GM19240 (cell line): Measurements from ENCODE around the gene SYNDIG1.

Source experiments
- DNase-seq: peaks from one replicate; pipeline ENCODE4 v3.0.0; 2011; ENCODE audit warnings: low spot score; ENCODE audit not compliant: insufficient read length

SYNDIG1 gene

GRCh38 chr20:24469116-24469893, at the start of gene SYNDIG1:
Gene SYNDIG1 (plus strand): TSS chr20:24469629. CDS start chr20:24543098, 73,469 bp downstream.
- DNase-seq: no peak

GRCh38 chr20:24419786-24420185, 49.6 kb upstream of the SYNDIG1 start:
- DNase-seq: no peak

DNA sequence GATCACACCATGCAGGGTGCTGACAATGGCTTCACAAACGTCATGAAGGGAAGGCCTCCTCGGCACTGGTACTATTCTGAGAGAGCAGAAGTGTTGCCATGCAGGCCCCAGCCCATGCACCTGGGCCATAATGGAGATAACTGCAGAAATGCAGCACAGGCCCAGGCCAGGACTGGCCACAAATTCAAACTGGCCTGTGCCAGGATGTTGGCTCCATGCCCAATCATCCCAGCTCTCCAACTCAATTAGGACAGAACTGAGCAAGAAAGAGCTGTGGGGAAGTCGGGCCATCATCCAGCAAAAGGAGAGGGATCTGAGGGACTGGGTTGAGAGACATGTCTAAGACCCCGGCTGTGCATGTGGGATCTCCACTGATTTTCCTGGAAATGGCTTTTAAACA, 48.9 kb upstream of the SYNDIG1 start:
- no peak for DNase-seq

GRCh38 chr20:24421071-24421470, 48.4 kb upstream of the SYNDIG1 start:
- no peak for DNase-seq

DNA sequence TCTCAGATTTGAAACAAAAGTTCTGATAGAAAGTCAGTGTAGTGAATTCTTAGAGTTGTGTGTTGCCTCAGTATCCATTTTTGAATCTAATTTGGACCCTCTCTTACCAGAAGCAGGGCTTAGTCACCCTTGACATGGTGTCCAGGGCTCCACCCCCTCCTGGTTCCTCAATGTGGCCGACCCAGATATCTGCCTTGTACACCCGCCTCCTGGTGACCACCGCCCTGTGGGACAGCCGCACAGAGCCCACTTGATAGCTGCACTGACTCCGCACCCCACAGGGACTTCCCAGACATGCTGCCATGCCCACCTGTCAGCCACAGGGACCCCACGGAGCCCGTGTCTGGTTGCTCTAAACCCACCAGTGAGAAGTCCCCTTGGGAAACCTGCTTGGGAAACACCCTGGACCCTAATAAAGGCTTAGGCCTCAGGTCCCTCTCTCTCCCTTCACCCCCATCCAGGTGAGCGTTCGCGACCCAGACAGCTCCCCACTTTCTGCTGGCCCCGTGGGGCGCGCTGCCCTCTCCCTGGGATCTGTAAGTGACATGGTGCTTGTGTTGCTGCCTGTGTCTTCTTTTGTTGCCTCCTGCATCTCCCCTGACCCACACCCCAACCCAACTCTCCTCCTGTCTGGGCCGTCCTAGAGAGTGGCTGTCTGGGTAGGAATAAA, 47.2 kb upstream of the SYNDIG1 start:
- DNase-seq: no peak

DNA sequence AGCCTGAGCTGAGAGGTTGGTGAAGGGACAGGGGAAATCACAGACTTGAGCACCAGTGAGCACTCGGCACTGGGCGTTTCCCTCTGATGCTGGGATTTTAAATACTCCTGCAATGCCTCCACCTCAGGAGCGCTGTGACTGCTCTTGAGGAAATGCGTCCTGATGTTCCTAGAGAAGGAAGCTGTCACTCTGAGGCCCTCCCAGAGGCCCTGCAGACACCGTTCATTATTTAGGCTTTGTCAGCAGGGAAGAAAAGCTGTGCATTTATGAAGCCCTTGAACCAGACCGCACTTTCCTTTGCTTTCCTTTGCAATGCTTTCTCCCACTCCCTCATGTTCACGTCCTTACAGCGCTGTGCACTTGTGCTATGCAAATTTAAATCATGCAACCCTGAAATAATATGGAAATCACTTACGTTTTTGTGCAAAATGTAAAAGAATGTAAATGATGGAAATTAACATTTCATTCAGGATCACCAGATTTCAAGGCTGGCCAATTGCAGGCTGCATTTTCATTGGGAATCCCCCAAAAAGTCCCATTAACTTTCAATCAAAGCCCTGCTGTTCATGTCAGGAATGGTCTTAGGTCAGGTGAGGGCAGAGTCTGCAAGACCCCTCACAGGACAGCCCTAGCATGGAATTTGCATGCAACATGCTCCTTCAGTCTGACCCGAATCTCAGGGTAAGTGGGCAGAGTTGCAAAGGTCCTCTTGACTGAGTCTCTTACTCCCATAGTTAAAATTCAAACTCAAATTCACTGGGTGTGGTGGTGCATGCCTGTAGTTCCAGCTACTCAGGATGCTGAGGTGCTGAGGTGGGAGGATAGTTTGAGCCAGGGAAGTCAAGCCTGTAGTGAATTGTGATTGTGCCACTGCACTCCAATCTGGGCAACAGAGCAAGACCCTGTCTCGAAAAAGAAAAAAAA, 45.8 kb upstream of the SYNDIG1 start:
- DNase-seq: no peak

DNA sequence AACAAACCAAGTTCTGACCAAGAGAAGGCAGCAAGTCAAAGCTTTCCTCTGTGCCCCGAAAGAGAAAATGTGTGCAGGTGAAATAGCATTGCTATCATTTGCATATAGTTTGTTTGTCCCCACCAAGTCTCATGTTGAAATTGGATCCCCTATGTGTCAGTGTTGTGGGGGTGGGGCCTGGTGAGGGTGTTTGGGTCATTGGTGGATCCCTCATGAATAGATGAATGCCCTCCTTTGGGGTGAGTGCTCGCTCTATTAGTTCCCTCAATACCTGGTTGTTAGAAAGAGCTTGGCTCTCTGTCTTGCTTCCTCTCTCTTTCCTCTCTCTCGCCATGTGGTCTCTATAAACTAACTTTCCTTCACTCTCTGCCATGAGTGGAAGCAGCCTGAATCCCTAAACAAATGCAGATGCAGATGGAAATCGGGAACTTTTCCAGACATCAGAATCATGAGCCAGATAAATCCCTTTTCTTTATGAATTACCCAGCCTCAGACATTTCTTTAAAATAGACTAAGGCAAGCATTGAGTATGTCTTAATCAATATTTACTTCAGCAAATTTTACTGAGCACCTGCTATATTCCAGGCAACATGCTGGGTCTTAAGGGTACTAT, 43.8 kb upstream of the SYNDIG1 start:
- no peak for DNase-seq

DNA sequence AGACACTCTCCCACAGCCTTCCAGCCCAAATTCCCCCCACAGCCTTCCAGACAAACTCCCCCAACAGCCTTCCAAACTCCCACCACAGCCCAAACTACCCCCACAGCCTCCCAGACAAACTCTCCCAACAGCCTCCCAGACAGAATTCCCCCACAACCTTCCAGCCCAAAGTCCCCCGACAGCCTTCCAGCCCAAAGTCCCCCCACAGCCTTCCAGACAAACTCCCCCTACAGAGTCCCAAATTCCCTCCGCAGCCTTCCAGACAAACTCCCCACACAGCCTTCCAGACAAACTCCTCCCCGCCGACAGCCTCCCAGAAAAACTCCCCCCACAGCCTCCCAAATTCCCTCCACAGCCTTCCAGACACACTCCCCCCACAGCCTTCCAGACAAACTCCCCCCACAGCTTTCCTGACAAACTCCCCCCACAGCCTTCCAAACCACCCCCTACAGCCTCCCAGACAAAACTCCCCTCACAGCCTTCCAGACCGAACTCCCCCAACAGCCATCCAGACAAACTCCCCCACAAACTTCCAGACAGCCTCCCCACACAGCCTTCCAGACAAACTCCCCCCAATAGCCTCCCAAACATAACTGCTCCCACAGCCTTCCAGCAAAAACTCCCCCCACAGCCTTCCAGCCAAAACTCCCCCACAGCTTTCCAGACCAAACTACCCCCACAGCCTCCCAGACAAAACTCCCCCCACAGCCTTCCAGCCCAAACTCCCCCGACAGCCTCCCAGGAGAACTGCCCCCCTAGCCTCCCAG, 38.0 kb upstream of the SYNDIG1 start:
- no peak for DNase-seq

- no peak for DNase-seq
These were observed 37.4 kb upstream of the SYNDIG1 start for GRCh38 chr20:24432046-24432442.

DNA sequence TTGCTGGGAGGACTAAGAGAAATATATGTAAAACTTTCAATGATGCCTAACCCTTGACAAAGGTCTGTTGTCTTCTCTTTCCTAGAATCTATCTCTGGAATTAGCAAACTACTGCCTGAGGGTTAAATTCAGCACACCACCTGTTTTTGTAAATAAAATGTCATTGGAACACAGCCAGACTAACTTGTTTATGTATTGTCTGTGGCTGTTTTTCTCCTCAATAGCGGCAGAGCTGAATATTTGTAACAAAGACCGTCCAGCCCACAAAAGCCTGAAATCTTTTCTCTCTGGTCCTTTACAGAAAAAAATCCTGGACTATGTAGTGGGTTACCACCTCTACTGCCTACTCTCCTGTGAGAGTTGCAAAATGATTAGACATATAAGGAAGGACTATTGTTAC, 33.3 kb upstream of the SYNDIG1 start:
- no peak for DNase-seq

DNA sequence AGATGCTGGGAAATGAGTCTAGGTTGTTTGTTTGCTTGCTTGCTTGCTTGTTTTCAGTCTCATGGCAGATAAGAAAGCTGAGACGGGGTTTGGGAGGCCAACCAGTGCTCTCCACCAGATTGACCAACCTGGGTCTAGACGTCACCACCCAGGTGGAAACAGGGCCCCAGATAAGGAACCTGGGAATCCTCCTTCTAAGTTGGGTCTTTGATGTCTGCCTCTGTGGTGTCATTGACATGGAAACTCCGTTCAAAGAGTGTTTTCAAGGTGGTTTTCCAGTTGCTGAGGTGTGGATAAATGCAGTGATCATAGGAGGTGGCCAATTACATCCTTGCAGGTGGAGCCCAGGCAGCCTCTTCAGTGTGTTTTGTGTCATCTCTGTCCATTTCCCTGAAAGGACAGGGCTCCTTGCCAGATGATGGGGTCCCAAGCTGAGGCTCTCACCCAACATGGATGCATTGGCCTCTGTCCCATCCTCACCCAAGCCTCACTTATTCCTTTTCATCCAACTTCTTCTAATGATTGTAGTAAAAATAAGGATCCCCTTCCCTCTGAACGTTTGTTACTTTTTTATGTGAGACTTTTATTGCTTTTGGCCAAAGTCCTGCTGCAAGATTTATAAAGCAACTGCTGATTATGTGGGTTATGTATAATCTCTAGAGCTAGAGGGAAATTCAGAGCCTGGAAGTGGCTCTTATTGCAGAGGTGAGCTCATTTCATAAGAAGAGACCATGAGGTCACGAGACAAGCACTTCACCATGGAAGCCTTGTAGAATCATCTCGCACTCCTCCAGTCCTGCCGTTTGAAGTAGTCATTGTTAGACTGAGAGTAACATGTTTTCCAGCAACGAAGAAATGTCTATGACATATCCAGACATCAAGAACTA, 32.0 kb upstream of the SYNDIG1 start:
- no peak for DNase-seq

GRCh38 chr20:24438331-24438730, 31.1 kb upstream of the SYNDIG1 start:
- DNase-seq: no peak

DNA sequence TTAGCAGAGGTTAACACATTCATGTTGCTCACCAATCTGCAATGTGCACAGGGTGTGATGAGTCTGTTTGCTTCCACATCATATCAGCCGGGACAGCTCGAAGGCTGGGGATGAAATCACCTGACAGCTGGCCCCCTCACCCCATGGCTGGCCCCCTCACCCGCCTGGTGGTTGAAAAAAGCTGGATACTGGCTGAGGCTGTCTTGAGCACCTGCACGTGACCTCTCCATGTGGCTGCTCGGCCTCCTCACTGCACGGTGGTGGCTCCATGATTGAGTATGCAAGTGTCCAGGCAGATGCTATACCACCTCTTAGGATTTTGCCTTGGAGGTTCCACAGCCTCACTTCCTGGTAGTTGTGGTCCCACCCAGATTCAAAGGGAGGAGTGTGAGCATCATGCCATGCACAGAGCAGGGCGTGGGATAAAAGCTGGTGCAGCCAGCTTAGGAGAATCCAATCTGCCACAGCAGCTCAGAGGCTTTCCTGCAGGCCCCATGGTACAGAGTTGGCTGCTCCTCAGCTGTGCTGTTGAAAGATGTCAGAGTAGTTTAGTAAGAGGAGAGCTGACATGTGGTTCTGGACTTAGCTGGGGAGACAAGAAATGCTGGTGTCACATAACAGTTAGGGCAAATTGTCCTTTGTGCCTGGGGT, 29.6 kb upstream of the SYNDIG1 start:
- no peak for DNase-seq

DNA sequence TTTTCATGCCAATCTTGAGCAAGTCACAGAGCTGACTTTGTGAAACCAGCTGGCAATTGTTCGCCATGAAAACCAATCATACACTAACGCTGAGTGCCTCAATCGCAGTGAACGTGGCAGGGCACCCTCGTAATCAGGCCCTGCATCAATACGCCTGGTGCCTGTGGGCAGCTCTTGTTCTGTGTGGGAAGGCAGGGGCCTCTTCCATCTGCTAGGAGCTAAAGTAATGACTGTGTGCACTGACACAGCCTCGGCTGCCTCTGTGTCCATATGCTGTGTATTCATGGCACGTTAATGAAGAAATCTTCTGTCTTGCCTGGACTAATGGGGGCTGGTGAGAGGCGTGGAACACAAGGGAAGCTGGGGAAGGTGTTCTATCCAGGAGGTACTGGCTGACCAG, 27.8 kb upstream of the SYNDIG1 start:
- DNase-seq: no peak

GRCh38 chr20:24442909-24443308, 26.5 kb upstream of the SYNDIG1 start:
- DNase-seq: no peak

GRCh38 chr20:24443436-24443835, 26.0 kb upstream of the SYNDIG1 start:
- DNase-seq: no peak

- no peak for DNase-seq
These were observed 24.8 kb upstream of the SYNDIG1 start for GRCh38 chr20:24444526-24445190.

DNA sequence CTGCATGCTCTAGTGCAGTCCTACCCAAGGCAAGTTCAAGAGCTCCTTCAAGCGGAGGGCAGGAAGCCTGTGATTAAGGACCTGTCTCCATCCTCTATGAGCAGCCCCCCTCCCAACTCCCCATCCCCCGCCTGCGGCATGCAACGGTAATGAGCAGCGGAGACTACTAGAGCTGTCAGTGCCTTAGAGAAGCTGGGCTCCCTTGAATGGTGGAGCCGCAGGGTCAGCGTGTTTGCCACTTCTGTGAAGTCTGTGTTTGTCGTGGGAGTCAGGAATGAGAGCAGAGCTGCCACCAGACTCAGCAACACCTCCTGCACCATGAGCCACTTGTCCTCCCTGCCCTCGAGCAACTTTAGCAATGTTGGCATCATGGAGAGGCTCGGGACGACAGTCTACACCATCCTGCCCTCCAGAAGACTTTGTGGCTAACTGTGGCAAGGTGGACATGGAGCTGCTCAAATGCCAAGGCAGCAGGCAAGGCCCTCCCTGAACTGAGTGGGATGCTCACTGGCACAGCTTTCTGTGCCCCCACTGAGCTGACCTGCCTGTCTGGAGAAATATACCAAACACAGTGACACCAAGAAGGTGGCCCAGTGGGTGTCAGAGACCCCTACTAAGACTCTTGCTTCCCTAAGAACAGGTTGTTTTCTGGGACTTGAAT, 23.8 kb upstream of the SYNDIG1 start:
- no peak for DNase-seq
